HepG2 (cell line): ENCODE results near the gene MGAT5. TPM values are rescaled to one million over a fixed set of nuclear protein-coding genes. Genes with fewer than 3 reads are reported as not detected.

Experiments
- ATAC-seq: fragments of 200-7000 bp; cut with Tn5 transposase; 3 replicates; pipeline ENCODE4 v1.9.1; 2020; ENCODE audit warnings: mild to moderate bottlenecking, moderate library complexity
- BruUV-seq: library from RNA; stranded (reverse); fragments of 400-500 nt; replicated peaks from 2 replicates; lab custom pipeline; 2021; lab: Mats Ljungman, UMichigan
- CTCF ChIA-PET: fragments of 300-600 bp; formaldehyde crosslinking; extraction: SDS; loops from one replicate; lab custom pipeline; 2021; ENCODE audit warnings: low total read pairs, inconsistent platforms, low intra/inter-chr PET ratio; lab: Yijun Ruan, JAX
- POLR2A ChIA-PET: fragments of 350-600 bp; sonication (Branson Sonifier 250); formaldehyde crosslinking; loops from one replicate; lab custom pipeline; 2020; ENCODE audit warnings: antibody characterized with exemption, inconsistent platforms; lab: Yijun Ruan, JAX
- DNase-seq: peaks from one replicate; pipeline ENCODE4 v3.0.0-alpha.2; 2015; ENCODE audit warnings: low spot score
- FAIRE-seq: peaks from 3 replicates; lab custom pipeline; 2011; peaks lifted over from hg19 to GRCh38; lab: Jason Lieb, UNC
- H2AFZ ChIP-seq: one replicate; pipeline ENCODE4 v1.6.1; 2011; ENCODE audit warnings: low read length, inconsistent platforms
- H3K27ac ChIP-seq: fragments of 300-600 bp; 3 replicates; pipeline ENCODE4 v1.8.0; 2011; ENCODE audit warnings: mixed run types, mild to moderate bottlenecking, mixed read lengths, low read length, inconsistent platforms; ENCODE audit not compliant: insufficient read depth; ENCODE audit errors: extremely low read length
- H3K27me3 ChIP-seq, 2 experiments: fragments of 200-600 bp in 1 of 2; 2 replicates in 1 of 2; 3 replicates in 1 of 2; pipeline versions ENCODE4 v1.6.0 to v1.8.0; 2011; ENCODE audit warnings: low read length in 2 of 2, mild to moderate bottlenecking in 2 of 2, moderate library complexity in 2 of 2, inconsistent platforms in 1 of 2; ENCODE audit not compliant: insufficient read depth in 2 of 2, control insufficient read depth in 1 of 2
- H3K36me3 ChIP-seq, 2 experiments: fragments of 200-600 bp in 1 of 2; replicated peaks in 1 of 2; 2 replicates in 1 of 2; 3 replicates in 1 of 2; pipeline versions ENCODE4 v1.5.1 to v1.8.0; 2011; ENCODE audit warnings: low read length in 2 of 2, inconsistent platforms in 1 of 2; ENCODE audit not compliant: insufficient read depth in 2 of 2, control insufficient read depth in 1 of 2
- H3K4me1 ChIP-seq: 2 replicates; pipeline ENCODE4 v1.5.1; 2012; ENCODE audit warnings: low read length, inconsistent platforms; ENCODE audit not compliant: insufficient read depth
- H3K4me2 ChIP-seq: 2 replicates; pipeline ENCODE4 v1.6.0; 2011; ENCODE audit warnings: low read depth, low read length, inconsistent platforms
- H3K4me3 ChIP-seq, 3 experiments: fragments of 200-600 bp in 1 of 3; sonication (generic), shearing (Covaris generic) in 1 of 3; replicated peaks in 1 of 3; 2 replicates each; pipeline ENCODE4 v1.5.1; 2011 to 2016; ENCODE audit warnings: low read length in 3 of 3, inconsistent platforms in 2 of 3, low read depth in 2 of 3, mild to moderate bottlenecking in 2 of 3, control low read depth in 1 of 3, mixed read lengths in 1 of 3; ENCODE audit not compliant: insufficient read depth in 1 of 3
- H3K79me2 ChIP-seq: one replicate; pipeline ENCODE4 v1.6.1; 2011; ENCODE audit warnings: low read length, inconsistent platforms; ENCODE audit not compliant: insufficient read depth
- H3K9ac ChIP-seq: 2 replicates; pipeline ENCODE4 v1.6.0; 2011; ENCODE audit warnings: mild to moderate bottlenecking, low read depth, low read length, inconsistent platforms; ENCODE audit not compliant: insufficient read depth
- H3K9me3 ChIP-seq: 2 replicates; pipeline ENCODE4 v1.5.1; 2012; ENCODE audit warnings: mild to moderate bottlenecking, low read length
- H4K20me1 ChIP-seq: 2 replicates; pipeline ENCODE4 v1.6.0; 2011; ENCODE audit warnings: inconsistent platforms, mild to moderate bottlenecking, low read length, moderate library complexity; ENCODE audit not compliant: insufficient read depth
- AGO2 ChIP-seq: fragments of 200-400 bp; formaldehyde crosslinking; optimal IDR thresholded peaks from 2 replicates; pipeline ENCODE3; 2017; ENCODE audit warnings: mild to moderate bottlenecking, low read depth, low read length, moderate library complexity
- CEBPZ ChIP-seq: IDR thresholded peaks from 2 replicates; pipeline ENCODE4 v1.6.1; 2012; ENCODE audit warnings: low read length, improper control_type of control experiment
- ETV5 ChIP-seq: IDR thresholded peaks from 2 replicates; pipeline ENCODE4 v1.6.1; 2018; ENCODE audit warnings: missing biosample characterization, missing genetic modification reagents, inconsistent platforms, borderline replicate concordance
- GATAD2A ChIP-seq: IDR thresholded peaks from 2 replicates; pipeline ENCODE4 v1.6.1; 2016
- HDAC1 ChIP-seq: sonication (generic); formaldehyde crosslinking; IDR thresholded peaks from 2 replicates; pipeline ENCODE4 v1.5.1; 2020; ENCODE audit warnings: mild to moderate bottlenecking, missing genetic modification reagents
- MLXIP ChIP-seq: sonication (generic); formaldehyde crosslinking; IDR thresholded peaks from 2 replicates; pipeline ENCODE4 v1.9.0; 2021; ENCODE audit warnings: missing genetic modification reagents, borderline replicate concordance
- POGZ ChIP-seq: sonication (generic); formaldehyde crosslinking; IDR thresholded peaks from 2 replicates; pipeline ENCODE4 v1.4.0; 2020; ENCODE audit warnings: mild to moderate bottlenecking, missing genetic modification reagents
- POLR2G ChIP-seq: fragments of 200-400 bp; formaldehyde crosslinking; IDR thresholded peaks from 2 replicates; pipeline ENCODE4 v1.6.1; 2018; ENCODE audit warnings: mild to moderate bottlenecking, low read depth, low read length, moderate library complexity
- TFAP4 ChIP-seq: sonication (generic); IDR thresholded peaks from 2 replicates; pipeline ENCODE4 v1.6.1; 2016; ENCODE audit warnings: low read depth, borderline replicate concordance
- ZNF615 ChIP-seq: sonication (generic); formaldehyde crosslinking; IDR thresholded peaks from 2 replicates; pipeline ENCODE4 v1.5.0; 2020; ENCODE audit warnings: mild to moderate bottlenecking, missing genetic modification reagents, borderline replicate concordance
- ZNF850 ChIP-seq: sonication (generic); formaldehyde crosslinking; conservative IDR thresholded peaks from 2 replicates; pipeline ENCODE4 v1.9.0; 2021; ENCODE audit warnings: mild to moderate bottlenecking, missing genetic modification reagents
- WGBS: methylation state at CpG from one replicate; pipeline ENCODE4 v1.1.6; 2017; ENCODE audit warnings: low lambda C conversion rate; 5-methylcytosine and 5-hydroxymethylcytosine counted together
- in situ Hi-C: cut with HindIII; loops from 2 replicates; pipeline ENCODE4 v1.10.0; 2017; ENCODE audit warnings: low pct_unique_long_range_greater_than_20kb; ENCODE audit not compliant: extremely low pct_ligation_motif_present
- intact Hi-C: fragments of 100-400 bp; cut with micrococcal nuclease; formaldehyde crosslinking; loops from one replicate; pipeline ENCODE4 v1.10.0; 2022; ENCODE audit not compliant: unreplicated experiment
- polyA plus RNA-seq, 8 experiments: library from polyadenylated mRNA; depleted of rRNA in 3 of 8; stranded (reverse) in 7 of 8; unstranded in 1 of 8; fragments of >200 nt; fragmentation: Illumina TruSeq in 4 of 8; extraction: Trizol in 4 of 8; gene quantifications; 2 replicates each; pipeline versions ENCODE4 v1.2.1 to v1.2.3, GENCODE V29; 2011 to 2016; ENCODE audit warnings: low read depth in 4 of 8, missing spikeins in 1 of 8, mixed read lengths in 1 of 8; ENCODE audit not compliant: insufficient read depth in 1 of 8
- total RNA-seq, 5 experiments: library from RNA; depleted of rRNA; stranded (reverse); fragments of >200 nt; fragmentation: Illumina TruSeq; extraction: Trizol; gene quantifications; 2 replicates each; pipeline ENCODE4 v1.2.3, GENCODE V29; 2016; ENCODE audit warnings: low read depth in 1 of 5

MGAT5 gene
- total and polyA plus RNA-seq, 2 of the 13 experiments (the other 11 are each of a cell fraction or from before 2014, with no cell fraction given), result 33.1 to 60.2 TPM

GRCh38 chr2:134277223-134277622 is 23.4 kb downstream of the MGAT5 start (continued):
- no peak for TF ChIP-seq MLXIP (CRISPR knock-in tag)
- TF ChIP-seq ZNF850 (CRISPR knock-in tag), result no peak
- TF ChIP-seq AGO2, result no peak
- no peak for TF ChIP-seq ETV5

- DNase-seq (no peak), ATAC-seq (no peak), FAIRE-seq (no peak)
- H3K9ac ChIP-seq, result no peak overlapping the region
- no peaks in the 10 kb centered on the region for H3K27me3 ChIP-seq
- no peak overlapping the region for H3K4me2 ChIP-seq
- ChIA-PET CTCF (no interaction called here), POLR2A (no interaction called here)
- BruUV-seq, result no TSS peak
- no peaks in the 10 kb centered on the region for H3K79me2 ChIP-seq
- H4K20me1 ChIP-seq, result no peaks in the 10 kb centered on the region
- intact Hi-C loops (no loop called here), in situ Hi-C loops (no loop called here)
- 96% methylated on average over 1 of the region's 1 CpG for WGBS
- H3K36me3 ChIP-seq, result peaks cover 10 to 21% of the 10 kb centered on the region in 2 experiments; a peak in 4 of 5 replicates
- no peak overlapping the region for H3K27ac ChIP-seq
- H3K9me3 ChIP-seq, result no peaks in the 10 kb centered on the region
- no peak overlapping the region for H2AFZ ChIP-seq
- H3K4me1 ChIP-seq, result no peaks in the 10 kb centered on the region
- H3K4me3 ChIP-seq, result no peak overlapping the region
- no peak for TF ChIP-seq POLR2G
- TF ChIP-seq POGZ (CRISPR knock-in tag), result no peak
- no peak for TF ChIP-seq HDAC1 (CRISPR knock-in tag)
- TF ChIP-seq CEBPZ, result no peak
- no peak for TF ChIP-seq GATAD2A
- no peak for TF ChIP-seq ZNF615 (CRISPR knock-in tag)
- TF ChIP-seq TFAP4, result no peak
Measured at GRCh38 chr2:134278553-134278952, 24.7 kb downstream of the MGAT5 start.
